Measurements from ENCODE around the gene NOC2L.
"Not testable (repeated sequence)": the region's sequence is repeated elsewhere in the genome, so short reads cannot be mapped to it uniquely, and the experiment has no call there.

NOC2L gene

GRCh38 chr1:998745-998994, 39.6 kb upstream of the NOC2L start:
- H3K36me3 ChIP-seq: peaks cover 12% of the 10 kb centered on the region
- no peaks in the 10 kb centered on the region for H3K27me3 ChIP-seq (ENCODE audit: insufficient read depth, low read depth, severe bottlenecking)
- TF ChIP-seq, protein P1, sequence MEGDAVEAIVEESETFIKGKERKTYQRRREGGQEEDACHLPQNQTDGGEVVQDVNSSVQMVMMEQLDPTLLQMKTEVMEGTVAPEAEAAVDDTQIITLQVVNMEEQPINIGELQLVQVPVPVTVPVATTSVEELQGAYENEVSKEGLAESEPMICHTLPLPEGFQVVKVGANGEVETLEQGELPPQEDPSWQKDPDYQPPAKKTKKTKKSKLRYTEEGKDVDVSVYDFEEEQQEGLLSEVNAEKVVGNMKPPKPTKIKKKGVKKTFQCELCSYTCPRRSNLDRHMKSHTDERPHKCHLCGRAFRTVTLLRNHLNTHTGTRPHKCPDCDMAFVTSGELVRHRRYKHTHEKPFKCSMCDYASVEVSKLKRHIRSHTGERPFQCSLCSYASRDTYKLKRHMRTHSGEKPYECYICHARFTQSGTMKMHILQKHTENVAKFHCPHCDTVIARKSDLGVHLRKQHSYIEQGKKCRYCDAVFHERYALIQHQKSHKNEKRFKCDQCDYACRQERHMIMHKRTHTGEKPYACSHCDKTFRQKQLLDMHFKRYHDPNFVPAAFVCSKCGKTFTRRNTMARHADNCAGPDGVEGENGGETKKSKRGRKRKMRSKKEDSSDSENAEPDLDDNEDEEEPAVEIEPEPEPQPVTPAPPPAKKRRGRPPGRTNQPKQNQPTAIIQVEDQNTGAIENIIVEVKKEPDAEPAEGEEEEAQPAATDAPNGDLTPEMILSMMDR (IDR thresholded peaks at IDR 0.05; ENCODE audit: low read depth, low read length): no peak
- peak overlapping the region; percentile 99 for H3K27ac ChIP-seq
- H3K4me3 ChIP-seq (ENCODE audit: low read depth, low read length): peak overlapping the region; percentile 81
- no peaks in the 10 kb centered on the region for H3K9me3 ChIP-seq (ENCODE audit: severe bottlenecking)
- DNase-seq: no peak

- Histone ChIP-seq H3K27ac (peak overlapping the region; percentile 99), H3K27me3 (ENCODE audit: insufficient read depth, low read depth, severe bottlenecking) (no peaks in the 10 kb centered on the region), H3K4me3 (ENCODE audit: low read depth, low read length) (peak overlapping the region; percentile 81)
These were observed 39.1 kb upstream of the NOC2L start for GRCh38 chr1:997993-998744.

DNA sequence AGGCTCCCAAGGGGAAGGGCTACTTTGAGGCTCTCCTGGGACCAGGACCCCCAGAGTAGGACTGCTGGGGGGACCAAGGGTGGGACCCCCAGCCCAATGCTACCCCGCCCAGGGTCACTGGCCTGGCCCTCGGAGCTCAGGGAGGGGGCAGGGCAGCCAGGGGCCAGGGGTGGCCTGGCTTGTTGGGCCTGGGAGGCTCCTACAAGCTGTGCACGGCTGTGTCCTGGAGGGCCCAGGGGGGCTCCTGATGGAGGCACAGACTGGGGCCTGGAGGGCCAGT, 38.6 kb upstream of the NOC2L start:
- no peak for DNase-seq
- peaks cover 12% of the 10 kb centered on the region for H3K36me3 ChIP-seq
- TF ChIP-seq, protein P1 (IDR thresholded peaks at IDR 0.05; ENCODE audit: low read depth, low read length): no peak
- no peak overlapping the region for H3K4me3 ChIP-seq (ENCODE audit: low read depth, low read length)
- H3K27me3 ChIP-seq (ENCODE audit: insufficient read depth, low read depth, severe bottlenecking): no peaks in the 10 kb centered on the region
- H3K27ac ChIP-seq: peak overlapping the region; percentile 55
- no peaks in the 10 kb centered on the region for H3K9me3 ChIP-seq (ENCODE audit: severe bottlenecking)

More at GRCh38 chr1:997993-998744, 39.1 kb upstream of the NOC2L start:
- peak; percentile 58 for DNase-seq
- H3K36me3 ChIP-seq: peaks cover 12% of the 10 kb centered on the region
- no peaks in the 10 kb centered on the region for H3K9me3 ChIP-seq (ENCODE audit: severe bottlenecking)
- TF ChIP-seq, protein P1 (IDR thresholded peaks at IDR 0.05; ENCODE audit: low read depth, low read length): 0 out of 2 replicates have a peak, but pooled peaks have one; percentile 5

- Histone ChIP-seq H3K27ac (peak overlapping the region; percentile 55), H3K36me3 (peaks cover 12% of the 10 kb centered on the region), H3K27me3 (ENCODE audit: insufficient read depth, low read depth, severe bottlenecking) (no peaks in the 10 kb centered on the region), H3K9me3 (ENCODE audit: severe bottlenecking) (no peaks in the 10 kb centered on the region), H3K4me3 (ENCODE audit: low read depth, low read length) (no peak overlapping the region)
- TF ChIP-seq, protein P1 (IDR thresholded peaks at IDR 0.05; ENCODE audit: low read depth, low read length): no peak
- peak; percentile 37 for DNase-seq
These were observed 38.0 kb upstream of the NOC2L start for GRCh38 chr1:996851-997712.

DNA sequence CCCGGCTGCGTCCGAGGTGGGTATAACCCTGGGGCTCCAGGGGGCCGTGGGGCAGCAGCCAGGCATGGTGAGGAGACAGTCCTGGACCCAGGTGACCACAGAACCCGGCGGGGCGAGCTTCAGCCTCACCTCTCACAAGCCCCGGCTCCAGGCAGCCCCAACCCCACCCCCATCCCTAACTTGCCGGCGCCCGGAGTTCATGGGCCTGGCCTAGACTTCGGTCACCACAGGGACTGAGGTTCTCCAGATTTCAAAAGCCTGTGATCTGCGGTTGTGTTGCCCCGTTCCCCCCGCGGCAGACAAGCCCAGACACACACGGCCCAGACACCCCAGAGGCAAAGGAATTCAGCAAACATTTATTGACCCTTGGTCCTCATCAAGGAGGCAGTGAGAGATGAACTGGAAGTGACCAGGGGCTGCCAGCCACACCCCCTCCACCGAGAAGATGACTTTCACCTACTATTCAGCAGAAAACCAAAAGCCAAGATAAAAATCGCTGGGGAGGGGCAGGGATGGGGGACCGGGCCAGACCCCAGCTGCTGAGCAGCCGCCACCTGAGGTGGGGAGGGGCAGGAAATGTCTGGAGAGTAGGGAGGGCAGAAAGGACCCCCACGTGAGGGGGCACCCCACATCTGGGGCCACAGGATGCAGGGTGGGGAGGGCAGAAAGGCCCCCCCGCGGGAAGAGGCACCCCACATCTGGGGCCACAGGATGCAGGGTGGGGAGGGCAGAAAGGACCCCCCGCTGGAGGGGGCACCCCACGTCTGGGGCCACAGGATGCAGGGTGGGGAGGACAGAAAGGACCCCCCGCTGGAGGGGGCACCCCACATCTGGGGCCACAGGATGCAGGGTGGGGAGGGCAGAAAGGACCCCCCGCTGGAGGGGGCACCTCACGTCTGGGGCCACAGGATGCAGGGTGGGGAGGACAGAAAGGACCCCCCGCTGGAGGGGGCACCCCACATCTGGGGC, 36.9 kb upstream of the NOC2L start:
- no peaks in the 10 kb centered on the region for H3K27me3 ChIP-seq (ENCODE audit: insufficient read depth, low read depth, severe bottlenecking)
- H3K4me3 ChIP-seq (ENCODE audit: low read depth, low read length): no peak overlapping the region
- H3K27ac ChIP-seq: no peak overlapping the region

DNA sequence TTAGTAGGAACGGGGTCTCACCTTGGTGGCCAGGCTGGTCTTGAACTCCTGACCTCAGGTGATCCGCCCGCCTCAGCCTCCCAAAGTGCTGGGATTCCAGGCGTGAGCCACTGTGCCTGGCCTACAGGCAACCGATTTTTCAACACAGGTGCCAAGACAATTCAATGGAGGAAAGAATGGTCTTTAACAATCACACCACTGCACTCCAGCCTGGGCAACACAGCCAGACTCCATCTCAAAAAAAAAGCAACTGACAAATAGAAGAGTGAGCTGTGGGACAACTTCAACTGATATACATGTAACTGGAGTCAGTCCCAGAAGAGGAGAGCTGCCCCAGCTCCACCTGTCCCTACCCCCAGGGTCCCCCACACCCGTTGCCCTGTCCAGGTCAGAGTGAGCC, 35.5 kb upstream of the NOC2L start:
- H3K27me3 ChIP-seq (ENCODE audit: insufficient read depth, low read depth, severe bottlenecking); H3K4me3 ChIP-seq (ENCODE audit: low read depth, low read length); H3K27ac ChIP-seq; DNase-seq; H3K9me3 ChIP-seq (ENCODE audit: severe bottlenecking): not testable (repeated sequence)
- peaks cover 12% of the 10 kb centered on the region for H3K36me3 ChIP-seq

More for the DNA sequence above, 36.9 kb upstream of the NOC2L start:
- TF ChIP-seq, protein P1 (IDR thresholded peaks at IDR 0.05; ENCODE audit: low read depth, low read length): no peak
- peak; percentile 7 for DNase-seq
- H3K36me3 ChIP-seq: peaks cover 12% of the 10 kb centered on the region
- peaks cover 3% of the 10 kb centered on the region for H3K9me3 ChIP-seq (ENCODE audit: severe bottlenecking)

Measured in WERI-Rb-1 (cell line).